Prostate gland (tissue), 2 donors: Measurements from ENCODE around the gene SPSB2. TPM values are rescaled to one million over a fixed set of nuclear protein-coding genes. Genes with fewer than 3 reads are reported as not detected.
"Not testable (repeated sequence)": the region's sequence is repeated elsewhere in the genome, so short reads cannot be mapped to it uniquely, and the experiment has no call there.

Experiments
- DNase-seq: peaks from one replicate; pipeline ENCODE4 v3.0.0-alpha.2; 2019; ENCODE audit warnings: low spot score
- H3K27ac ChIP-seq, 2 donors: fragments of 200-600 bp; sonication (generic); 2 replicates each; pipeline ENCODE4 v1.5.1; 2017 to 2019
- H3K27me3 ChIP-seq: fragments of 200-600 bp; sonication (generic); replicated peaks from 2 replicates; pipeline ENCODE4 v1.5.1; 2019; ENCODE audit not compliant: insufficient read depth
- H3K36me3 ChIP-seq, 2 donors: fragments of 200-600 bp; sonication (generic); 1 replicate in 1 of 2; 2 replicates in 1 of 2; pipeline versions ENCODE4 v1.5.1 to v1.8.1; 2017 to 2019
- H3K4me1 ChIP-seq: fragments of 200-600 bp; sonication (generic); replicated peaks from 2 replicates; pipeline ENCODE4 v1.5.1; 2019
- H3K4me3 ChIP-seq, 2 donors: fragments of 200-600 bp; sonication (generic); 2 replicates each; pipeline ENCODE4 v1.5.1; 2017 to 2019
- H3K9me3 ChIP-seq: fragments of 200-600 bp; sonication (generic); 2 replicates; pipeline ENCODE4 v1.5.1; 2017
- CTCF ChIP-seq, 4 experiments: fragments of 200-600 bp in 2 of 4; fragments of 450-650 bp in 2 of 4; sonication (generic) in 2 of 4; IDR thresholded peaks; 1 replicate in 3 of 4; 2 replicates in 1 of 4; pipeline ENCODE4 v1.5.1; 2016 to 2019; ENCODE audit warnings: antibody characterized with exemption in 4 of 4, mild to moderate bottlenecking in 2 of 4, moderate library complexity in 2 of 4
- POLR2A ChIP-seq: fragments of 450-650 bp; IDR thresholded peaks from one replicate; pipeline ENCODE4 v1.6.1; 2016; ENCODE audit warnings: antibody characterized with exemption, mild to moderate bottlenecking
- POLR2AphosphoS5 ChIP-seq: sonication (generic); formaldehyde crosslinking; IDR thresholded peaks from one replicate; pipeline ENCODE4 v1.6.1; 2017; ENCODE audit warnings: antibody characterized with exemption
- WGBS: methylation state at CpG from one replicate; pipeline ENCODE4 v1.1.5; 2018; 5-methylcytosine and 5-hydroxymethylcytosine counted together
- intact Hi-C: fragments of 100-400 bp; cut with DNase I; formaldehyde crosslinking; loops from one replicate; pipeline ENCODE4 v1.14.2; 2022
- total RNA-seq, 2 donors: library from RNA; depleted of rRNA; stranded (reverse); fragments of >200 nt; gene quantifications; one replicate each; pipeline ENCODE4 v1.1.0, GENCODE V29; 2016

SPSB2 gene
- total RNA-seq, 2 donors from 2014 or later: 12.7 to 23.5 TPM

GRCh38 chr12:6884539-6884938 is 11.4 kb upstream of the SPSB2 start:
- no peak overlapping the region for H3K27ac ChIP-seq
- WGBS: 76% methylated on average over 22 of the region's 22 CpGs
- intact Hi-C loops: no loop called here
- no peak overlapping the region for H3K4me3 ChIP-seq
- no peak for DNase-seq
- no peaks in the 10 kb centered on the region for H3K9me3 ChIP-seq
- H3K4me1 ChIP-seq: no peaks in the 10 kb centered on the region
- H3K27me3 ChIP-seq: no peaks in the 10 kb centered on the region
- no peaks in the 10 kb centered on the region for H3K36me3 ChIP-seq
- TF ChIP-seq POLR2A: no peak
- TF ChIP-seq CTCF (IDR thresholded peaks at IDR 0.05): no peak
- TF ChIP-seq POLR2AphosphoS5: no peak

- intact Hi-C loops: no loop called here
- Histone ChIP-seq H3K36me3 (no peaks in the 10 kb centered on the region), H3K4me3 (no peak overlapping the region), H3K4me1 (no peaks in the 10 kb centered on the region), H3K9me3 (no peaks in the 10 kb centered on the region), H3K27me3 (no peaks in the 10 kb centered on the region), H3K27ac (no peak overlapping the region)
- DNase-seq: no peak
- TF ChIP-seq POLR2AphosphoS5: no peak
- TF ChIP-seq CTCF (IDR thresholded peaks at IDR 0.05): no peak
- TF ChIP-seq POLR2A: no peak
- 91% methylated on average over 11 of the region's 11 CpGs for WGBS
These were observed 10.6 kb upstream of the SPSB2 start for GRCh38 chr12:6883683-6884082.

- H3K27ac ChIP-seq: no peak overlapping the region
- H3K4me1 ChIP-seq: no peaks in the 10 kb centered on the region
- TF ChIP-seq POLR2AphosphoS5: no peak
- no peak for TF ChIP-seq CTCF (IDR thresholded peaks at IDR 0.05)
- TF ChIP-seq POLR2A: no peak
- H3K4me3 ChIP-seq: no peak overlapping the region
- no peaks in the 10 kb centered on the region for H3K27me3 ChIP-seq
- 93% methylated on average over 5 of the region's 5 CpGs for WGBS
- no peaks in the 10 kb centered on the region for H3K9me3 ChIP-seq
- intact Hi-C loops: no loop called here
- no peaks in the 10 kb centered on the region for H3K36me3 ChIP-seq
- DNase-seq: no peak
These were observed 10.1 kb upstream of the SPSB2 start for GRCh38 chr12:6883252-6883651.

- not testable (repeated sequence) for H3K9me3 ChIP-seq, H3K27ac ChIP-seq, H3K4me1 ChIP-seq, DNase-seq, H3K36me3 ChIP-seq, H3K4me3 ChIP-seq, H3K27me3 ChIP-seq
- intact Hi-C loops: loop anchor here (10.0 kb wide), 2 partner anchors 55 to 85 kb away; no protein-coding TSS in a partner anchor
- 95% methylated on average over 11 of the region's 11 CpGs for WGBS
These were observed 6.7 kb upstream of the SPSB2 start for GRCh38 chr12:6879824-6880223.

GRCh38 chr12:6874015-6874368 is 889 bp upstream of the SPSB2 start:
- peak overlapping the region; percentile 49 to 71 for H3K4me3 ChIP-seq
- not testable (repeated sequence) for DNase-seq
- intact Hi-C loops: loop anchor here (10.0 kb wide), 2 partner anchors 61 to 91 kb away; no protein-coding TSS in a partner anchor

GRCh38 chr12:6872073-6873048 is 742 bp downstream of the SPSB2 start:
- 1% methylated on average over 40 of the region's 40 CpGs for WGBS
- H3K27ac ChIP-seq: peak overlapping the region; percentile 68 to 75
- no peaks in the 10 kb centered on the region for H3K9me3 ChIP-seq
- no peaks in the 10 kb centered on the region for H3K27me3 ChIP-seq
- H3K4me3 ChIP-seq: peak overlapping the region; percentile 49 to 71
- H3K36me3 ChIP-seq: peaks cover 0 to 3% of the 10 kb centered on the region in 2 donors
- DNase-seq: peak; percentile 70
- TF ChIP-seq CTCF (IDR thresholded peaks at IDR 0.05) (peak; percentile 78 to 94 (median 87)), POLR2AphosphoS5 (no peak)
- intact Hi-C loops: loop anchor here (1.0 to 10.0 kb wide), 3 partner anchors 19 to 92 kb away; no protein-coding TSS in a partner anchor
- peaks cover 16% of the 10 kb centered on the region for H3K4me1 ChIP-seq

More at GRCh38 chr12:6874015-6874368, 889 bp upstream of the SPSB2 start:
- H3K4me1 ChIP-seq, H3K9me3 ChIP-seq, H3K36me3 ChIP-seq, H3K27me3 ChIP-seq: not testable (repeated sequence)
- WGBS: 53% methylated on average over 9 of the region's 9 CpGs
- H3K27ac ChIP-seq: peak overlapping the region; percentile 68 to 75
